DMS 273 (cell line): Measurements from ENCODE around the gene COL9A3.

Source experiments
- DNase-seq: peaks from one replicate; lab custom pipeline; 2025; ENCODE audit not compliant: unreplicated experiment; lab: John Stamatoyannopoulos, UW

The COL9A3 gene

GRCh38 chr20:62816884-62817873 lies at the start of gene COL9A3:
TSS of gene COL9A3 (plus strand) at chr20:62817050. CDS start at chr20:62817065, 15 bp downstream.
- DNase-seq, result peak; percentile 59

DNA sequence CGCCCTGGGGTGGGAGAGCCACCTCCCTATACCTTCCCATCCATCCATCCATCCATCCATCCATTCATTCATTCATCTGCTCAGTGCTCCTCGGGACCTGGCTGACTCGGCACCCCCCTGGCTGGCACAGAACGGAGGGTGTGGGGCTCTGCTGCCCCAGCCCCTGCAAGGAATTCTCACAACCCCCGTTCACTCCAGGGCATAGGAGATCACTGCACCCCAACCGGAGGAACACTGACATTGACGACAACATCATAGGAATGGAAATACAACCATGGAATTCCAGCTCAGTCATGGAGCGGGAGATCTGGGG lies 48.7 kb upstream of the COL9A3 start:
- DNase-seq, result no peak

DNA sequence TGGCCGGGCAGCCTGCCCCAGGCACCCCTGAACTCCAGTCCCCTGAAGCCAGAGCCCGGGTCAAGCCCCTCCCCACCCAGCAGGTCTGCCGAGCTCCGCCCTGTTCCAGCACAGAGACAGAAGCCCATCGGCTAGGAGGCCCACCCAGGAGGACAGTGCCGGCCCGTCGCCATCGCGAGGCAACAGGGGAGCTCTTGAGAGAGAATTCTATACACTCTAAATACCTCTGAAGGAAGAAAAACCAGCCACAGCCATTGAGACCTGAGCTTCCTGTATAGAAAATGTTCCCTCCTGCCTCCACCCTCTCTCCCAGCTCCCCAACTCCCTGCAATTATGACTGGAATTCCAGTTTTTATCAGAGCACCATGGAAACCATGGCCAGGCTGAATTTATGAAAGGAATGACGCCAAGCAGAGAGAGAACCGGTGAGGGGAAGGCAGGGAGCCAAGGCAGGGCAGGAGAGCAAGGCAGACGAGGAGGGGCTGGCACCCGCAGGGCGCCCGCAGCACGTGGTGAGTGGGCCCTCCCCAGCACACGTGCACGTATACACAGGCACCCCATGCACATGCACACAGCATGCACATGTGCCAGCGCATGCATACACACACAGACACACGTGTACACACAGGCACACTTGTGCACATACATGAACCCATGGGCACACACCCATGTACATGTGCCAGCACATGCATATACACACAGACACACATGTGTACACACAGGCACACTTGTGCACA lies 48.1 kb upstream of the COL9A3 start:
- no peak for DNase-seq

DNA sequence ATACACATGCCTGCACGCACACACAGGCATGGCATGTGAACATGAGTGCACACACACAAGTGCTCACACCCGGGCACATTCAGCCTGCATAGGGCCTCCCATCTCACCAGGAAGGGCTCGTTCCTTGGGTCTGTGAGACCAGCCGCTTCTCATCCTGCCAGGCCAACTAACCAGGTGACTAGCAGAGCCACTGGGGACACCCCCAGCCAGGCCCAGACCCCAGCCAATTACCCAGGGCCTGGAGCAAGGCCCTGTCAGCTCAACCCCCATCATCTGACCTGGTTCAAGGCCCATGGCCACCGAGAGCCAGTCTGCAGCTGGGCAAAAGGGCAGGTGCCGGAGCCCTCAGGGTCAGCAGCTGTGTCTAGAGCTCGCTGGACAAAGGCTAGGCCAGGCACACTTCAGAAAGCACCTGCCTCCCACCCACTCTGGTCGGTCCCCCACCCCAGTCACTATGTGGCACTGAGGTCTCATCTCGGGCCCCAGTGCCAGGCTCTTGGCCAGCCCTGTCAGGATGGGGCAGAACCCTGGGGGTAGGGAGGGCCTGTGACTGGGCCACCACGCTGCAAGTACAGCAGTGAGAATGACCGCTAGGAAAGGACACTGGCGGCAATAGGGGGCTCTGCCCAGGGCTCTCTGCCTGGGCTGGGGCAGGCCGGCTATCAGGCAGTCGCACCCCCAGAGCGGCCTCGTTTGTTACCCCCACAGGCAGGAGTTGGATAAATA lies 47.3 kb upstream of the COL9A3 start:
- no peak for DNase-seq

GRCh38 chr20:62770111-62770910 lies 46.5 kb upstream of the COL9A3 start:
- no peak for DNase-seq

DNA sequence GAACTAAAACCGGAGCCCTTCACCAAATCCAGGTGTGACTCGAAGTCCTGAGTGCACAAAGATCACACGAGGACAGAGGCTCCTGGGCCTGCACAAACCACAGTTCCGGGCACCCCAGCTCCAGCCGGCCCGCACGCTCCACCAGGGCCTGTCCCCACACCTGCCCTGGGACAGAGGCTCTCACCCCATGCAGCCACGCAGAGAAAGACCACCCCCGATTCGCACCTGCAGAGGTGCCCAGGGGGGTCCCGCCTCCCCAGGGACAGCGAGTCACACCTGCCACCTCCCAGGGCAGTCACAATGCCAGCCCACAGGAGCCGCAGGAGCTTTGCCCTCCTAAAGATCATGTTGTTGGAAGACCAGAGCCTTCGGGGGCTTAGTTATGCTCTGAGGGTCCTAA lies 45.9 kb upstream of the COL9A3 start:
- DNase-seq, result no peak

- no peak for DNase-seq
These were observed 45.3 kb upstream of the COL9A3 start for GRCh38 chr20:62771396-62772102.

GRCh38 chr20:62772103-62772611 lies 44.7 kb upstream of the COL9A3 start:
- DNase-seq, result no peak

GRCh38 chr20:62772619-62772989 lies 44.2 kb upstream of the COL9A3 start:
- no peak for DNase-seq

- no peak for DNase-seq
These were observed 43.6 kb upstream of the COL9A3 start for GRCh38 chr20:62772990-62773844.

- DNase-seq, result peak; percentile 84
These were observed 42.8 kb upstream of the COL9A3 start for GRCh38 chr20:62773845-62774714.

DNA sequence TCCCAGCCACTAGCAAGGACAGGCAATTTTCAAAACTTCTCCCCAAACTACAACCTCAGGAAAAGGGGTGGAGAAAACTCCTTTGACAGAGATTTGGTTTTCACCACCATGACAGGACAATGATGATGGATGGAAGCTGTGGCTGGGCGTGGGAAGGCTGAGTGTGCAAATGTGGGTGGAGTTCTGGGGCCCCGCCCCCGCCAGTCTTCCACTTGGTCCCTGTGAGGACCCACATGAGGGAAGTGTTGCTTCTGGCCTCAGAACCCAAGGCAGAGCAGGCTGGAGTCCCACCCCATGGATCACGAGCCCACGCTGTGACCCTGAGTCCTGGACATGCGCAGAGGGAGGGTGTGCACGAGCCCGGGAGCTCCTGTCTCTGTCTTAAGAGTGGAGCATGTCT lies 42.1 kb upstream of the COL9A3 start:
- no peak for DNase-seq

DNA sequence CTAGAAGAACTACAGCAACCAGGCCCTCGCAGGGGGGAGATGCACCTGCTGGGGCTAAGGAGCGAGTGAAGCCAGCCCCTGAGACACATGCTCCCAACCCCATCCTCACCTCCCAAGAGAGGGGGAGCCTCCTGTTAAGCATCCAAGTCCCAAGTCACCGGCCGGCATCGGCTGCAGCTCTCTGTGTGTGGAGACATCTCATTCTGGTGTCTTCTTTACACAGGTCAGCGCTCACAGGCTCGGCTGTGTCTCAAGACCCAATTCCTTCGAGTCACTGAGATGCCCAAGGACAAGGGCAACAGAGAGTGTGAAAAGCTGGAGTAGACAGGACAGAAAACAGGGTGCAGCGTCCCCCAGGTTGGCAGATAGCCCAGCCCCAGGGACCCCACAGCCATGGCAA lies 41.6 kb upstream of the COL9A3 start:
- no peak for DNase-seq

DNA sequence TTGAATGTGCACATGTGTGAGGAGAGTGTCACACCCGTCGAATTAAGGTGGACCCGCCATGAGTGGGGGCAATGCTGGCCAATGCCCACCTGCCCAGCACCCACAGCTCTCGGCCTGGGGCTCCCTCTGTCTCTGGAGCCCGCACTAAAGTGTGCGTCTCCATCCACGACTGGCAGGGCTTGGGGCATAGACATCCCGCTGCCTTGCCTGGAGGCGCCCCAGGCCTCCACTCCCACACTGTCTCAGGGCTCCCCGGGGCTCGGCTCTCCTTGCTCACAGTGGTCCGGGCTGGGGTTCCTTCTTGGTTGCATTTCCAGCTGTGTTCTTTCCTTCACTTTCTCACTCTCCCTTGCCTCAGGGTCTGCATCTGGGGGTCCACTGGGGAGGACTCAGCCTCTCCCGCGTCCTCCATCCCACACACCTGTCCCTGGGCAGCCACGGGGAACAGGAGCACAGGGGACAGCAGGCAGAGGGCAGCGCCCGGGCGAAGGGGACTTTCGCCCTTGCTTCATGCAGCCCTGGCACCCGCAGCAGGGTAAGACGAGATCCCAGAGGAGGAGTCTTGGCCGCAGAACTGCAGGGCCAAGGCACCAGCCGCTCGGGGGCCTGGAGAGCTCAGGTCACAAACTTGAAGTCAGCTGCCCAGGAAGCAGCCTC lies 40.7 kb upstream of the COL9A3 start:
- no peak for DNase-seq

GRCh38 chr20:62776692-62777527 lies 39.9 kb upstream of the COL9A3 start:
- DNase-seq, result peak; percentile 81

DNA sequence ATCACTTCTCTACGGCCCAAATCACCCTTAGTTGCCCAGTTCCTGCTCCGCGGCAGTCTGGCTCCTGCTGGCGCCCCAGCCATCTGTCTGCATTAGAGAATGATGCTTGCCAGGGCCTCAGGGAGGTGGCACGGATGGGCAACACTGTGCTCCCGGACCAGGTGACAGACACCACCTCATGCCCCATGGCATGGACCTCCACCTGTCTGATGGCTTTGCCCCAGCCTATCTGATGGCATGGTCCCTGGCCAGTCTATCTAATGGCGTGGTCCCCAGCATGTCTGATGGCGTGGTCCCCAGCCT lies 39.4 kb upstream of the COL9A3 start:
- DNase-seq, result peak; percentile 54

- no peak for DNase-seq
These were observed 38.8 kb upstream of the COL9A3 start for GRCh38 chr20:62778058-62778457.
